ENCODE measurements around the gene CSRP3.

- TF ChIP-seq CTCF (IDR thresholded peaks at IDR 0.05) (no peak), EP300 (IDR thresholded peaks at IDR 0.05) (no peak), POLR2AphosphoS5 (IDR thresholded peaks at IDR 0.05) (no peak)
Measured at GRCh38 chr11:19237381-19237780, 35.6 kb upstream of the CSRP3 start.
